Nephron progenitor cell (in vitro differentiated cells): Measurements from ENCODE around the gene SP7.
"Not testable (repeated sequence)": the region's sequence is repeated elsewhere in the genome, so short reads cannot be mapped to it uniquely, and the experiment has no call there.

Source experiments
- DNase-seq: peaks from one replicate; pipeline ENCODE4 v3.0.0; 2021
- H3K27ac Mint-ChIP-seq: 2 replicates; pipeline ENCODE4 v1.8.0; 2021; ENCODE audit warnings: mild to moderate bottlenecking, moderate library complexity, mixed read lengths
- H3K27me3 Mint-ChIP-seq: 2 replicates; pipeline ENCODE4 v1.8.0; 2021; ENCODE audit warnings: mild to moderate bottlenecking, low read depth, mixed read lengths; ENCODE audit not compliant: poor library complexity
- H3K36me3 Mint-ChIP-seq: 2 replicates; pipeline ENCODE4 v1.8.0; 2021; ENCODE audit warnings: low read depth, mixed read lengths
- H3K4me1 Mint-ChIP-seq: 2 replicates; pipeline ENCODE4 v1.8.0; 2021; ENCODE audit warnings: mixed read lengths
- H3K4me3 Mint-ChIP-seq: 2 replicates; pipeline ENCODE4 v1.8.0; 2021; ENCODE audit warnings: mild to moderate bottlenecking, moderate library complexity, mixed read lengths
- H3K9me3 Mint-ChIP-seq: 2 replicates; pipeline ENCODE4 v1.8.0; 2021; ENCODE audit warnings: mild to moderate bottlenecking, moderate library complexity, mixed read lengths
- TF ChIP-seq, protein P1 (sequence below): fragments of 200-600 bp; sonication (generic); IDR thresholded peaks from 2 replicates; pipeline ENCODE4 v1.5.0; 2021; ENCODE audit warnings: antibody characterized with exemption

Gene SP7

DNA sequence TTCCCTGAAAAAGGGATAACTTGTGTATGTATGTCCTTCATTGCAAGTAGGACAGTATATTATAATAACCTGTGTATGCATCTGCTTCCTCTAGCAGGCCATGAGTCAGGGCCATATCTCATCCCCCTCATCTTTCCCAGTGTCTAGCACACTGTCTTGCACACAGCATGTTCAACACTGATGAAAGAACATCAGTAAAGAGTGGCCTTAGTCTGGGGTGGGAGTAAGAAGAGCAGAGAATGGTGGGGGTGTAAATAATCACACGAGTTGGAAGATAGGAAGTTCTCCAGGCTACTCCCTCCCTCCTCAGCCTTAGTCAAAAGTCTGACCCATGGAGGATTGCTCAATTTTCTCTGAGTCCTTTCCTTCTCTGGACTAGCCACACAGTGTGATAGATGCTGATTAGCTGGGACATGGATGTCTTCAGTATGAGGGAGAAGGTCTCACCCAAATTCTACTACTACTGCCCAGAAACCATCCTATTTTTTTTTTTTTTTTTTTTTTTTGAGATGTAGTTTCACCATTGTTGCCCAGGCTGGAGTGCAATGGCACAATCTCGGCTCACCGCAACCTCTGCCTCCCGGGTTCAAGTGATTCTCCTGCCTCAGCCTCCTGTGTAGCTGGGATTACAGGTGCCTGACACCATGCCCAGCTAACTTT is 29.2 kb upstream of the SP7 start:
- H3K9me3 Mint-ChIP-seq: peaks cover 7% of the 10 kb centered on the region
- peaks cover 19% of the 10 kb centered on the region for H3K4me1 Mint-ChIP-seq
- no peak for DNase-seq
- no peak overlapping the region for H3K4me3 Mint-ChIP-seq
- H3K36me3 Mint-ChIP-seq: peaks cover 4% of the 10 kb centered on the region
- TF ChIP-seq, protein P1, sequence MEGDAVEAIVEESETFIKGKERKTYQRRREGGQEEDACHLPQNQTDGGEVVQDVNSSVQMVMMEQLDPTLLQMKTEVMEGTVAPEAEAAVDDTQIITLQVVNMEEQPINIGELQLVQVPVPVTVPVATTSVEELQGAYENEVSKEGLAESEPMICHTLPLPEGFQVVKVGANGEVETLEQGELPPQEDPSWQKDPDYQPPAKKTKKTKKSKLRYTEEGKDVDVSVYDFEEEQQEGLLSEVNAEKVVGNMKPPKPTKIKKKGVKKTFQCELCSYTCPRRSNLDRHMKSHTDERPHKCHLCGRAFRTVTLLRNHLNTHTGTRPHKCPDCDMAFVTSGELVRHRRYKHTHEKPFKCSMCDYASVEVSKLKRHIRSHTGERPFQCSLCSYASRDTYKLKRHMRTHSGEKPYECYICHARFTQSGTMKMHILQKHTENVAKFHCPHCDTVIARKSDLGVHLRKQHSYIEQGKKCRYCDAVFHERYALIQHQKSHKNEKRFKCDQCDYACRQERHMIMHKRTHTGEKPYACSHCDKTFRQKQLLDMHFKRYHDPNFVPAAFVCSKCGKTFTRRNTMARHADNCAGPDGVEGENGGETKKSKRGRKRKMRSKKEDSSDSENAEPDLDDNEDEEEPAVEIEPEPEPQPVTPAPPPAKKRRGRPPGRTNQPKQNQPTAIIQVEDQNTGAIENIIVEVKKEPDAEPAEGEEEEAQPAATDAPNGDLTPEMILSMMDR: no peak
- H3K27me3 Mint-ChIP-seq: no peaks in the 10 kb centered on the region
- peak overlapping the region; percentile 26 for H3K27ac Mint-ChIP-seq

DNA sequence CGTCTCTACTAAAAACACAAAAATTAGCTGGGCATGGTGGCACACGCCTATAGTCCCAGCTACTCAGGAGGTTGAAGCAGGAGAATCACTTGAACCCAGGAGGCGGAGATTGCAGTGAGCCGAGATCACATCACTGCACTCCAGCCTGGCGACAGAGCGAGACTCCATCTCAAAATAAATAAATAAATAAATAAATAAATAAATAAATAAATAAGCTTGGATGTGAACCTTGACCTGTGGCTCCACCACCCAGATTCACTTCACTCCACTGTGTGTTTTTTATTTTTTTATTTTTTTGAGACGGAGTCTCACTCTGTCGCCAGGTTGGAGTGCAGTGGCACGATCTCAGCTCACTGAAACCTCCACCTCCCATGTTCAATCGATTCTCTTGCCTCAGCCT is 25.5 kb upstream of the SP7 start:
- DNase-seq: not testable (repeated sequence)
- peaks cover 25% of the 10 kb centered on the region for H3K4me1 Mint-ChIP-seq

DNA sequence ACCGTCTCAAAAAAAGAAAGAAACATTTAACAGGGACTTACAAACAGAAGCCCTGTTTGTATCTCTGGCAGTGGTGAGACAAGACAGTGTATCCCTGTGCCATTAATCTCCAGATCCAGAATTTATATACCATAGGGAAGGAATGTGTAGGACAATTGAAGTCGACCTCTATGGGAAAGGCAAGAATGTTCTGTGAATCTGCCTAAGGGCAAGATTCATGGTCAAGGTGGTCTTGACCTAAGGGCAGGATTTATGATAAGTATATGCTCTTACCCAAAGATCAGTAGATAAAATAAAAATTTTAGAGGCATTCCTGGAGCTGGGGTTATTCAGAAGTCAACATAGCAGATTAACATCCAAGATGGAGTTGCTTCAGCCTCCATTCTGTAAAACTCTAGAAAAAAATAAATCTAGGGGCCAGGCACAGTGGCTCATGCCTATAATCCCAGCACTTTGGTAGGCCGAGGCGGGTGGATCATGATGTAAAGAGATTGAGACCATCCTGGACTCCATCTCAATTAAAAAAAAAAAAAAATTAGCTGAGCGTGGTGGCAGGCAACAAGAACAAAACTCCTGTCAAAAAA is 22.8 kb upstream of the SP7 start:
- Mint-ChIP-seq H3K4me3 (no peak overlapping the region), H3K27ac (peak overlapping the region; percentile 75), H3K9me3 (peaks cover 3% of the 10 kb centered on the region), H3K36me3 (no peaks in the 10 kb centered on the region), H3K4me1 (peaks cover 31% of the 10 kb centered on the region), H3K27me3 (peaks cover 5% of the 10 kb centered on the region)
- DNase-seq: no peak
- TF ChIP-seq, protein P1: no peak

More for the DNA sequence above, 25.5 kb upstream of the SP7 start:
- H3K9me3 Mint-ChIP-seq, H3K27ac Mint-ChIP-seq, H3K4me3 Mint-ChIP-seq, H3K36me3 Mint-ChIP-seq, H3K27me3 Mint-ChIP-seq: not testable (repeated sequence)

DNA sequence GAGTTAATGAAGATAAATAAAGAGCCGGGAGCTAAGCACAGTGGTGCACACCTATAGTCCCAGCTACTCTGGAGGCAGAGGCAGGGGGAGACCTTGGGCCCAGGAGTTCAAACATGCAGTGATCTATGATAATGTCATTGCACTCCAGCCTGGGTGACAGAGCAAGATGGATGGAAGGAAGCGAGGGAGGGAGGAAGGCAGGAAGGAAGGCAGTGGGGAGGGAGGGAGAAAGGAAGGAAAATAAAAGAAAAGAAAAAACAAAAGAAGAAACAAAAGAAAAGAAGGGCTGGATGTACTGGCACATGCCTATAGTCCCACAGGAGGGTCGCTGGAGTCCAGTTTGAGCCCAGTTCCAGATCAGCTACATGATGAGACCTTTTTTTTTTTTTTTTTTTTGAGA is 19.0 kb upstream of the SP7 start:
- H3K27me3 Mint-ChIP-seq: peaks cover 7% of the 10 kb centered on the region
- H3K4me1 Mint-ChIP-seq: peaks cover 38% of the 10 kb centered on the region
- no peaks in the 10 kb centered on the region for H3K9me3 Mint-ChIP-seq
- H3K36me3 Mint-ChIP-seq: no peaks in the 10 kb centered on the region
- peak overlapping the region; percentile 18 for H3K27ac Mint-ChIP-seq
- DNase-seq: no peak
- peak overlapping the region; percentile 31 for H3K4me3 Mint-ChIP-seq
- TF ChIP-seq, protein P1: no peak

DNA sequence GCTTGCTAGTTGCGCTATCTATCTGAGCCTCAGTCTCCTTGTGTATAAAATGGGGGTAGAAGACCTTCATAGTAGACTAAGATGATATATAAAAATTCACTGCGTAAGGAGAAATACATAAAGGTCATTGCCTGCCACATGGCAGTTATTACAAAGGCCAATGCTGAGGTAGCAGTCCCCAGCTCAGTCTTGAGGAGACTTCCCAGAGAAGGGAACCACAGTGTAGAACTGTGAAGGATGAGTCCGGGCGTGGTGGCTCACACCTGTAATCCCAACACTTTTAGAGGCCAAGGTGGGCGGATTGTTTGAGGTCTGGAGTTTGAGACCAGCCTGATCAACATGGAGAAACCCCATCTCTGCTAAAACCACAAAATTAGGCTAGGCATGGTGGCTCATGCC is 17.1 kb upstream of the SP7 start:
- Mint-ChIP-seq H3K27ac (no peak overlapping the region), H3K4me3 (no peak overlapping the region), H3K27me3 (peaks cover 7% of the 10 kb centered on the region), H3K4me1 (peaks cover 30% of the 10 kb centered on the region), H3K9me3 (no peaks in the 10 kb centered on the region), H3K36me3 (no peaks in the 10 kb centered on the region)
- no peak for DNase-seq
- TF ChIP-seq, protein P1: no peak

DNA sequence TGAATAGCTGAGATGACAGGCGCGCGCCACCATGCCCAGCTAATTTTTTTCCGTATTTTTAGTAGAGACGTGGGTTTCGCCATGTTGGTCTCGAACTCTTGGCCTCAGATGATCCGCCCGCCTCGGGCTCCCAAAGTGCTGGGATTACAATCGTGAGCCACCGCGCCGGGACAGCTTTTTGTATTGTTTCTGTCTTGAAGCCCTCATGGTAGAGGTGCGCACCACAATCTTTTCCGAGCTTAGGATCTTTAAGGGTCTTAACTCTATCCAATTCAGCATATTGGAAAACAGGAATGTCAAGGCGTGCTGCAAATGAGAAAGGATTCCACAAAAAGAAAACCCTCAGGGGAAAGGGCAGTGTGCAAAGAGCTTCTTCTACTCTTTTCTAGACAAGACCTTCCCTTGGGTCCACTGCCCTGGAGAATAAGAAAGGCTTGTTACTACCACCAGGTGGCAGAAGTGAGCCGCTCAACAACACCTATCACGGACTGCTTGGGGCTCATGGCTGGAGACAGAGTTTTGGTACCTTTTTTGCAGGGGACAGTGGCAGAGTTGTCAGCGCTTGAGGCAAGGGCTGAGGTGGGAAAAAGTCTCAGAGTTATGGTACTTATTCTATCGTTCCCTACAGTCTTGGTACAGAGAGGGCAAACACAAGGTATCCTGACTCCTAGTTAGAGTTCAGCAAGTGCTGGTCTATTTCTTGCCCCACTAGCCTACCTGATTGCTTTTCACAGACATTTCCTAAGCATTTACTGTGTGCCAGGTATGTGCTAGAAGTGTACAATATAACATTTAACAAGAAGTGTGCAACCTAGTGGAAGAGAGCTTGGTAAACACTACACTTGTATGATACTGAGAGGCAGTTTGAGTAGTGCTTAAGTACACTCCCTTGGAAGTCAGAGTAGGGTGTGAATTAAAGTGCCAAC is 16.4 kb upstream of the SP7 start:
- DNase-seq: peak; percentile 80
- H3K4me1 Mint-ChIP-seq: peaks cover 30% of the 10 kb centered on the region
- TF ChIP-seq, protein P1: peak; percentile 90
- no peaks in the 10 kb centered on the region for H3K9me3 Mint-ChIP-seq
- no peaks in the 10 kb centered on the region for H3K36me3 Mint-ChIP-seq
- no peak overlapping the region for H3K27ac Mint-ChIP-seq
- peaks cover 7% of the 10 kb centered on the region for H3K27me3 Mint-ChIP-seq
- no peak overlapping the region for H3K4me3 Mint-ChIP-seq
